ENCODE data around the gene COQ9.

DNA sequence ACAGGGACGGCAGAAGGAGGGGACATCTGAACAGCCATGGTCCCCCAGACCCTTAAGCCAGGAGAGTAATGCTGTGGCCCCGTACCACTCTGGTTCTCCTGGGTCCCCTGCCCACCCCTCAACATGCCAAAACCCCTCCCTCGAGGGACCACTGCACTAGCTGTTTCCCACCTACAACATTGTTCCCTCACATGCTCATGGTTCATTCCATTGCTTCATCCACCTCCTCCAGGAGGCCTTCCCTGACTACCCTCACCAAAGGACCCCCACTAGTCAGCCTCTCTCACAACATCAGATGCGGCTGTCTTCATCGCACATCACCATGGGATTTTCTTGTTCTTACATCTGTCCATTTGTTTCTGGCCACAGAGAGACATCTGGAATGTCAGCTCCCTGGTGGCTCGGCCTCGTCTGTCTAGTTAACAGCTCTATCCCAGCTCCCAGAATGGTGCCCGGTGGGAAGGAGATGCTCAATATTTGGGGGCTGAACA, 37.3 kb downstream of the COQ9 start:
- no peak for TF ChIP-seq POLR2A (IDR thresholded peaks at IDR 0.05; ENCODE audit: extremely low read depth, insufficient read length)
- TF ChIP-seq, protein P1, sequence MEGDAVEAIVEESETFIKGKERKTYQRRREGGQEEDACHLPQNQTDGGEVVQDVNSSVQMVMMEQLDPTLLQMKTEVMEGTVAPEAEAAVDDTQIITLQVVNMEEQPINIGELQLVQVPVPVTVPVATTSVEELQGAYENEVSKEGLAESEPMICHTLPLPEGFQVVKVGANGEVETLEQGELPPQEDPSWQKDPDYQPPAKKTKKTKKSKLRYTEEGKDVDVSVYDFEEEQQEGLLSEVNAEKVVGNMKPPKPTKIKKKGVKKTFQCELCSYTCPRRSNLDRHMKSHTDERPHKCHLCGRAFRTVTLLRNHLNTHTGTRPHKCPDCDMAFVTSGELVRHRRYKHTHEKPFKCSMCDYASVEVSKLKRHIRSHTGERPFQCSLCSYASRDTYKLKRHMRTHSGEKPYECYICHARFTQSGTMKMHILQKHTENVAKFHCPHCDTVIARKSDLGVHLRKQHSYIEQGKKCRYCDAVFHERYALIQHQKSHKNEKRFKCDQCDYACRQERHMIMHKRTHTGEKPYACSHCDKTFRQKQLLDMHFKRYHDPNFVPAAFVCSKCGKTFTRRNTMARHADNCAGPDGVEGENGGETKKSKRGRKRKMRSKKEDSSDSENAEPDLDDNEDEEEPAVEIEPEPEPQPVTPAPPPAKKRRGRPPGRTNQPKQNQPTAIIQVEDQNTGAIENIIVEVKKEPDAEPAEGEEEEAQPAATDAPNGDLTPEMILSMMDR (IDR thresholded peaks at IDR 0.05; ENCODE audit: low read depth, low read length), result no peak
